ENCODE results near the gene PLPP4. TPM values are rescaled to one million over a fixed set of nuclear protein-coding genes. Genes with fewer than 3 reads are reported as not detected.

The PLPP4 gene
- polyA plus RNA-seq, 1 donor from 2014 or later = 4.4 TPM

- Histone ChIP-seq H3K9me3 (ENCODE audit: low read length) (no peaks in the 10 kb centered on the region), H3K27ac (ENCODE audit: low read length) (no peak overlapping the region), H3K36me3 (ENCODE audit: insufficient read depth, low read length) (no peaks in the 10 kb centered on the region), H3K9me2 (ENCODE audit: insufficient read depth, low read length) (no peaks in the 10 kb centered on the region), H3K27me3 (ENCODE audit: insufficient read depth, low read depth, low read length) (no peaks in the 10 kb centered on the region), H2AFZ (ENCODE audit: low read depth, low read length) (no peak overlapping the region), H4K20me1 (ENCODE audit: insufficient read depth) (no peaks in the 10 kb centered on the region), H3F3A (ENCODE audit: insufficient read depth, low read length, poor library complexity, severe bottlenecking) (no peaks in the 10 kb centered on the region), H3K9ac (ENCODE audit: low read length) (no peak overlapping the region), H3K4me3 (ENCODE audit: low read length) (no peak overlapping the region), H3K4me2 (ENCODE audit: low read length) (no peak overlapping the region), H3K79me2 (replicated peaks; ENCODE audit: insufficient read depth, low read length) (no peaks in the 10 kb centered on the region)
- no peak for TF ChIP-seq POLR2AphosphoS5 (IDR thresholded peaks at IDR 0.05)
- no peak for TF ChIP-seq MXI1 (conservative IDR thresholded peaks at IDR 0.05; ENCODE audit: poor library complexity, severe bottlenecking)
- TF ChIP-seq EZH2 (IDR thresholded peaks at IDR 0.05; ENCODE audit: borderline replicate concordance, insufficient read depth, low read length, poor library complexity, severe bottlenecking) = no peak
- TF ChIP-seq REST (IDR thresholded peaks at IDR 0.05; ENCODE audit: borderline replicate concordance) = no peak
- TF ChIP-seq TAF1 (IDR thresholded peaks at IDR 0.05; ENCODE audit: low read depth) = no peak
- TF ChIP-seq CTCF (IDR thresholded peaks at IDR 0.05; ENCODE audit: poor library complexity, severe bottlenecking) = no peak
- TF ChIP-seq EP300 (conservative IDR thresholded peaks at IDR 0.05; ENCODE audit: poor library complexity, severe bottlenecking) = no peak
- TF ChIP-seq SMC3 (conservative IDR thresholded peaks at IDR 0.05; ENCODE audit: poor library complexity) = no peak
- no peak for TF ChIP-seq RAD21 (conservative IDR thresholded peaks at IDR 0.05)
Measured at GRCh38 chr10:120480848-120481247, 23.8 kb downstream of the PLPP4 start.

DNA sequence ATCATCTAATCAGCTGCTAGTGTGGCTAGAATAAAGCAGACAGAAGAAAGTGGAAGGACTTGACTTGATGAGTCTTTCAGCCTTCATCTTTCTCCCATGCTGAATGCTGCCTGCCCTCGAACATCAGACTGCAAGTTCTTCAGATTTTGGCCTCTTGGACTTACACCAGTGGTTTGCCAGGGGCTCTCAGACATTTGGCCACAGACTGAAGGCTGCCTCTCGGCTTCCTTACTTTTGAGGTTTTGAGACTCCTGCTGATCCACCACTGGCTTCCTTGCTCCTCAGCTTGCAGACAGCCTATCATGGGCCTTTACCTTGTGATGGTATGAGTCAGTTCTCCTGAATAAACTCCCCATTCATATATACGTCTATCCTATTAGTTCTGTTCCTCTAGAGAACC is 26.0 kb downstream of the PLPP4 start:
- Histone ChIP-seq H3K27ac (ENCODE audit: low read length) (no peak overlapping the region), H4K20me1 (ENCODE audit: insufficient read depth) (no peaks in the 10 kb centered on the region), H3K4me2 (ENCODE audit: low read length) (no peak overlapping the region), H3K9me2 (ENCODE audit: insufficient read depth, low read length) (no peaks in the 10 kb centered on the region), H2AFZ (ENCODE audit: low read depth, low read length) (no peak overlapping the region), H3K4me3 (ENCODE audit: low read length) (no peak overlapping the region), H3K36me3 (ENCODE audit: insufficient read depth, low read length) (no peaks in the 10 kb centered on the region), H3K27me3 (ENCODE audit: insufficient read depth, low read depth, low read length) (no peaks in the 10 kb centered on the region), H3K9me3 (ENCODE audit: low read length) (no peaks in the 10 kb centered on the region), H3K79me2 (replicated peaks; ENCODE audit: insufficient read depth, low read length) (no peaks in the 10 kb centered on the region), H3F3A (ENCODE audit: insufficient read depth, low read length, poor library complexity, severe bottlenecking) (no peaks in the 10 kb centered on the region), H3K9ac (ENCODE audit: low read length) (no peak overlapping the region)
- TF ChIP-seq POLR2AphosphoS5 (IDR thresholded peaks at IDR 0.05) (no peak), CTCF (IDR thresholded peaks at IDR 0.05; ENCODE audit: poor library complexity, severe bottlenecking) (no peak), RAD21 (conservative IDR thresholded peaks at IDR 0.05) (no peak), TAF1 (IDR thresholded peaks at IDR 0.05; ENCODE audit: low read depth) (no peak), SMC3 (conservative IDR thresholded peaks at IDR 0.05; ENCODE audit: poor library complexity) (no peak), REST (IDR thresholded peaks at IDR 0.05; ENCODE audit: borderline replicate concordance) (no peak), MXI1 (conservative IDR thresholded peaks at IDR 0.05; ENCODE audit: poor library complexity, severe bottlenecking) (no peak), EP300 (conservative IDR thresholded peaks at IDR 0.05; ENCODE audit: poor library complexity, severe bottlenecking) (no peak), EZH2 (IDR thresholded peaks at IDR 0.05; ENCODE audit: borderline replicate concordance, insufficient read depth, low read length, poor library complexity, severe bottlenecking) (no peak)

Data from neural cell (in vitro differentiated cells).